ENCODE data around the gene LITAF.

The LITAF gene

GRCh38 chr16:11552440-11552839 lies 34.3 kb downstream of the LITAF start:
- Histone ChIP-seq H3K9me3 (ENCODE audit: insufficient read depth, low read length, severe bottlenecking) (peaks cover 5% of the 10 kb centered on the region), H3K9ac (ENCODE audit: low read depth, low read length) (no peak overlapping the region), H3K36me3 (ENCODE audit: insufficient read depth, low read length) (peaks cover 9% of the 10 kb centered on the region; the same call in 1 of the 2 replicates), H3K4me2 (ENCODE audit: insufficient read depth, low read length) (no peak overlapping the region), H3K27ac (ENCODE audit: low read length) (no peak overlapping the region), H3K4me1 (ENCODE audit: insufficient read depth, low read length) (no peaks in the 10 kb centered on the region), H3K27me3 (ENCODE audit: insufficient read depth, low read length, poor library complexity) (no peaks in the 10 kb centered on the region), H4K20me1 (ENCODE audit: insufficient read depth, low read length) (no peaks in the 10 kb centered on the region), H2AFZ (ENCODE audit: low read depth, low read length) (no peak overlapping the region), H3K79me2 (ENCODE audit: insufficient read depth, low read length) (no peaks in the 10 kb centered on the region), H3K4me3 (ENCODE audit: low read depth in 1 of 2, low read length in 2 of 2) (no peak overlapping the region)
- ATAC-seq (ENCODE audit: insufficient read depth, low read depth): no peak
- DNase-seq: no peak
- TF ChIP-seq CTCF (IDR thresholded peaks at IDR 0.05; ENCODE audit: borderline replicate concordance, extremely low read depth, low read length, poor library complexity, severe bottlenecking) (no peak), EZH2 (IDR thresholded peaks at IDR 0.05; ENCODE audit: borderline replicate concordance, low read depth, low read length, severe bottlenecking) (no peak)

GRCh38 chr16:11551842-11552241 lies 34.9 kb downstream of the LITAF start:
- Histone ChIP-seq H3K36me3 (ENCODE audit: insufficient read depth, low read length) (peaks cover 9% of the 10 kb centered on the region; the same call in 1 of the 2 replicates), H4K20me1 (ENCODE audit: insufficient read depth, low read length) (no peaks in the 10 kb centered on the region), H3K4me1 (ENCODE audit: insufficient read depth, low read length) (no peaks in the 10 kb centered on the region), H3K79me2 (ENCODE audit: insufficient read depth, low read length) (no peaks in the 10 kb centered on the region), H2AFZ (ENCODE audit: low read depth, low read length) (no peak overlapping the region), H3K4me3 (ENCODE audit: low read depth in 1 of 2, low read length in 2 of 2) (no peak overlapping the region), H3K27ac (ENCODE audit: low read length) (no peak overlapping the region), H3K9me3 (ENCODE audit: insufficient read depth, low read length, severe bottlenecking) (peaks cover 5% of the 10 kb centered on the region), H3K4me2 (ENCODE audit: insufficient read depth, low read length) (no peak overlapping the region), H3K9ac (ENCODE audit: low read depth, low read length) (no peak overlapping the region), H3K27me3 (ENCODE audit: insufficient read depth, low read length, poor library complexity) (no peaks in the 10 kb centered on the region)
- DNase-seq: no peak
- TF ChIP-seq CTCF (IDR thresholded peaks at IDR 0.05; ENCODE audit: borderline replicate concordance, extremely low read depth, low read length, poor library complexity, severe bottlenecking) (no peak), EZH2 (IDR thresholded peaks at IDR 0.05; ENCODE audit: borderline replicate concordance, low read depth, low read length, severe bottlenecking) (no peak)
- no peak for ATAC-seq (ENCODE audit: insufficient read depth, low read depth)

GRCh38 chr16:11550791-11551498 lies 35.8 kb downstream of the LITAF start:
- no peak for ATAC-seq (ENCODE audit: insufficient read depth, low read depth)
- no peak for DNase-seq
- Histone ChIP-seq H3K4me2 (ENCODE audit: insufficient read depth, low read length) (no peak overlapping the region), H3K9ac (ENCODE audit: low read depth, low read length) (no peak overlapping the region), H4K20me1 (ENCODE audit: insufficient read depth, low read length) (no peaks in the 10 kb centered on the region), H3K9me3 (ENCODE audit: insufficient read depth, low read length, severe bottlenecking) (peaks cover 1% of the 10 kb centered on the region), H3K4me1 (ENCODE audit: insufficient read depth, low read length) (no peaks in the 10 kb centered on the region), H3K79me2 (ENCODE audit: insufficient read depth, low read length) (no peaks in the 10 kb centered on the region), H3K27ac (ENCODE audit: low read length) (no peak overlapping the region), H3K27me3 (ENCODE audit: insufficient read depth, low read length, poor library complexity) (no peaks in the 10 kb centered on the region), H3K36me3 (ENCODE audit: insufficient read depth, low read length) (peaks cover 4% of the 10 kb centered on the region; the same call in 1 of the 2 replicates), H2AFZ (ENCODE audit: low read depth, low read length) (no peak overlapping the region), H3K4me3 (ENCODE audit: low read depth in 1 of 2, low read length in 2 of 2) (no peak overlapping the region)
- no peak for TF ChIP-seq CTCF (IDR thresholded peaks at IDR 0.05; ENCODE audit: borderline replicate concordance, extremely low read depth, low read length, poor library complexity, severe bottlenecking)
- TF ChIP-seq EZH2 (IDR thresholded peaks at IDR 0.05; ENCODE audit: borderline replicate concordance, low read depth, low read length, severe bottlenecking): no peak

Measured in DND-41 (cell line).